Endothelial cell of umbilical vein (primary cell): ENCODE data around the gene BRI3BP. TPM values are rescaled to one million over a fixed set of nuclear protein-coding genes. Genes with fewer than 3 reads are reported as not detected.

ENCODE experiments used
- BruUV-seq: library from RNA; stranded (reverse); fragments of 400-500 nt; replicated peaks from 2 replicates; lab custom pipeline; 2021; lab: Mats Ljungman, UMichigan
- CTCF ChIA-PET: fragments of 300-600, 350-600 bp; sonication (Branson Sonifier 250); formaldehyde crosslinking; loops from one replicate; lab custom pipeline; 2021; ENCODE audit warnings: antibody characterized with exemption, inconsistent platforms; lab: Charles Lee
- POLR2A ChIA-PET: fragments of 300-600, 350-600 bp; sonication (Branson Sonifier 250); formaldehyde crosslinking; loops from one replicate; lab custom pipeline; 2021; ENCODE audit warnings: antibody characterized with exemption, inconsistent platforms; lab: Charles Lee
- DNase-seq: peaks from one replicate; pipeline ENCODE4 v3.0.0-alpha.2; 2011; ENCODE audit warnings: low read depth, low spot score
- FAIRE-seq: peaks from 2 replicates; lab custom pipeline; 2011; peaks lifted over from hg19 to GRCh38; lab: Jason Lieb, UNC
- H2AFZ ChIP-seq: 2 replicates; pipeline ENCODE4 v1.6.0; 2012; ENCODE audit warnings: low read depth, low read length, control low read depth, inconsistent platforms
- H3K27ac ChIP-seq: 2 replicates; pipeline ENCODE4 v1.5.1; 2011; ENCODE audit warnings: low read depth, mild to moderate bottlenecking, control low read depth, low read length, moderate library complexity; ENCODE audit not compliant: insufficient read depth
- H3K27me3 ChIP-seq, 2 experiments: 2 replicates each; pipeline versions ENCODE4 v1.6.0 to v1.6.1; 2011; ENCODE audit warnings: low read length in 2 of 2, mixed read lengths in 1 of 2; ENCODE audit not compliant: control insufficient read depth in 2 of 2, insufficient read depth in 2 of 2
- H3K36me3 ChIP-seq, 2 experiments: 2 replicates in 1 of 2; 3 replicates in 1 of 2; pipeline ENCODE4 v1.5.1; 2011; ENCODE audit warnings: low read length in 2 of 2, mild to moderate bottlenecking in 1 of 2, moderate library complexity in 1 of 2; ENCODE audit not compliant: control insufficient read depth in 2 of 2, insufficient read depth in 2 of 2; ENCODE audit errors: extremely low read depth in 1 of 2
- H3K4me1 ChIP-seq: 3 replicates; pipeline ENCODE4 v1.5.1; 2011; ENCODE audit warnings: mild to moderate bottlenecking, low read length; ENCODE audit not compliant: control insufficient read depth, insufficient read depth; ENCODE audit errors: extremely low read depth
- H3K4me2 ChIP-seq: 2 replicates; pipeline ENCODE4 v1.6.1; 2011; ENCODE audit warnings: low read length, control low read depth, mixed read lengths; ENCODE audit not compliant: insufficient read depth
- H3K4me3 ChIP-seq, 3 experiments: fragments of 200-600 bp in 1 of 3; sonication (generic), shearing (Covaris generic) in 1 of 3; replicated peaks in 1 of 3; 2 replicates each; pipeline ENCODE4 v1.5.1; 2011 to 2016; ENCODE audit warnings: control low read depth in 3 of 3, low read length in 3 of 3, mild to moderate bottlenecking in 2 of 3, inconsistent platforms in 1 of 3, low read depth in 1 of 3, moderate library complexity in 1 of 3; ENCODE audit not compliant: insufficient read depth in 1 of 3
- H3K79me2 ChIP-seq: 2 replicates; pipeline ENCODE4 v1.6.0; 2012; ENCODE audit warnings: low read length, inconsistent platforms; ENCODE audit not compliant: control insufficient read depth, insufficient read depth
- H3K9ac ChIP-seq: replicated peaks from 2 replicates; pipeline ENCODE3; 2011; ENCODE audit warnings: low read length, control low read depth; ENCODE audit not compliant: insufficient read depth; ENCODE audit errors: extremely low read depth
- H3K9me1 ChIP-seq: replicated peaks from 3 replicates; pipeline ENCODE4 v1.6.0; 2011; ENCODE audit warnings: mild to moderate bottlenecking, low read length; ENCODE audit not compliant: control insufficient read depth, insufficient read depth; ENCODE audit errors: extremely low read depth
- H3K9me3 ChIP-seq: replicated peaks from 2 replicates; pipeline ENCODE4 v1.5.1; 2012; ENCODE audit warnings: low read length, inconsistent platforms; ENCODE audit not compliant: control insufficient read depth, insufficient read depth
- H4K20me1 ChIP-seq: replicated peaks from 2 replicates; pipeline ENCODE3; 2011; ENCODE audit warnings: mild to moderate bottlenecking, low read length; ENCODE audit not compliant: control insufficient read depth, insufficient read depth; ENCODE audit errors: extremely low read depth
- EZH2 ChIP-seq: IDR thresholded peaks from 2 replicates; pipeline ENCODE4 v1.6.1; 2012; ENCODE audit warnings: borderline replicate concordance, low read depth, mild to moderate bottlenecking, moderate library complexity, low read length, inconsistent platforms; ENCODE audit not compliant: severe bottlenecking
- FOS ChIP-seq: IDR thresholded peaks from 2 replicates; pipeline ENCODE4 v1.6.1; 2011; ENCODE audit warnings: mild to moderate bottlenecking, low read length, moderate library complexity, borderline replicate concordance; ENCODE audit not compliant: insufficient read depth
- JUN ChIP-seq: IDR thresholded peaks from 2 replicates; pipeline ENCODE4 v1.6.1; 2011; ENCODE audit warnings: borderline replicate concordance, low read depth; ENCODE audit not compliant: insufficient read length, insufficient read depth
- MYC ChIP-seq: IDR thresholded peaks from one replicate; pipeline ENCODE4 v1.6.1; 2011; ENCODE audit warnings: mild to moderate bottlenecking, low read depth, low read length
- POLR2A ChIP-seq: IDR thresholded peaks from 2 replicates; pipeline ENCODE4 v1.6.1; 2012; ENCODE audit warnings: low read depth, mild to moderate bottlenecking, control low read depth, low read length
- POLR2AphosphoS5 ChIP-seq: IDR thresholded peaks from 2 replicates; pipeline ENCODE4 v1.6.1; 2012; ENCODE audit warnings: low read depth, mild to moderate bottlenecking, control low read depth, low read length, moderate library complexity; ENCODE audit not compliant: insufficient read depth
- dilution Hi-C: fragments of 300-500 bp; cut with MboI; formaldehyde crosslinking; loops from one replicate; pipeline ENCODE4 v1.15.0; 2019; ENCODE audit warnings: low sequenced_read_pairs; ENCODE audit not compliant: extremely low pct_ligation_motif_present
- intact Hi-C: fragments of 100-400 bp; cut with micrococcal nuclease; formaldehyde crosslinking; loops from one replicate; pipeline ENCODE4 v1.10.0; 2022
- polyA plus RNA-seq, 4 experiments: library from polyadenylated mRNA; depleted of rRNA in 3 of 4; stranded (reverse) in 3 of 4; unstranded in 1 of 4; fragments of >200 nt; gene quantifications; 2 replicates each; pipeline versions ENCODE4 v1.2.1 to v1.2.3, GENCODE V29; 2011 to 2012; ENCODE audit warnings: missing spikeins in 1 of 4
- total RNA-seq: library from RNA; stranded (reverse); gene quantifications from 2 replicates; pipeline ENCODE4 v1.2.3, GENCODE V29; 2021
- TF ChIP-seq, protein P1 (sequence below), 2 donors: IDR thresholded peaks; 1 replicate in 1 of 2; 2 replicates in 1 of 2; pipeline ENCODE4 v1.5.1; 2011; ENCODE audit warnings: low read length in 2 of 2, mild to moderate bottlenecking in 2 of 2, moderate library complexity in 2 of 2, control low read depth in 1 of 2, inconsistent platforms in 1 of 2, low read depth in 1 of 2; ENCODE audit not compliant: insufficient read depth in 1 of 2; ENCODE audit errors: extremely low read depth in 1 of 2
- TF ChIP-seq, protein P2 (sequence below): IDR thresholded peaks from 2 replicates; pipeline ENCODE4 v1.6.1; 2011; ENCODE audit not compliant: insufficient read depth, insufficient read length

BRI3BP gene
- total and polyA plus RNA-seq, 2 donors (not counting 3 experiments of a cell fraction or from before 2014, with no cell fraction given) = 3.4 to 8.2 TPM

GRCh38 chr12:124971603-124972002 is 21.8 kb upstream of the BRI3BP start:
- intact Hi-C loops = no loop called here
- ChIA-PET POLR2A (no interaction called here), CTCF (no interaction called here)
- H3K9me3 ChIP-seq = no peaks in the 10 kb centered on the region
- H3K4me1 ChIP-seq = no peaks in the 10 kb centered on the region
- no peak overlapping the region for H3K4me2 ChIP-seq
- DNase-seq = no peak
- peaks cover 0 to 51% of the 10 kb centered on the region in 2 experiments for H3K36me3 ChIP-seq
- H2AFZ ChIP-seq = no peak overlapping the region
- no peak overlapping the region for H3K4me3 ChIP-seq
- no TSS peak for BruUV-seq
- dilution Hi-C loops = no loop called here
- no peak overlapping the region for H3K9ac ChIP-seq
- no peak for TF ChIP-seq POLR2A
- no peak for TF ChIP-seq MYC
- no peak for TF ChIP-seq EZH2
- TF ChIP-seq, protein P1, sequence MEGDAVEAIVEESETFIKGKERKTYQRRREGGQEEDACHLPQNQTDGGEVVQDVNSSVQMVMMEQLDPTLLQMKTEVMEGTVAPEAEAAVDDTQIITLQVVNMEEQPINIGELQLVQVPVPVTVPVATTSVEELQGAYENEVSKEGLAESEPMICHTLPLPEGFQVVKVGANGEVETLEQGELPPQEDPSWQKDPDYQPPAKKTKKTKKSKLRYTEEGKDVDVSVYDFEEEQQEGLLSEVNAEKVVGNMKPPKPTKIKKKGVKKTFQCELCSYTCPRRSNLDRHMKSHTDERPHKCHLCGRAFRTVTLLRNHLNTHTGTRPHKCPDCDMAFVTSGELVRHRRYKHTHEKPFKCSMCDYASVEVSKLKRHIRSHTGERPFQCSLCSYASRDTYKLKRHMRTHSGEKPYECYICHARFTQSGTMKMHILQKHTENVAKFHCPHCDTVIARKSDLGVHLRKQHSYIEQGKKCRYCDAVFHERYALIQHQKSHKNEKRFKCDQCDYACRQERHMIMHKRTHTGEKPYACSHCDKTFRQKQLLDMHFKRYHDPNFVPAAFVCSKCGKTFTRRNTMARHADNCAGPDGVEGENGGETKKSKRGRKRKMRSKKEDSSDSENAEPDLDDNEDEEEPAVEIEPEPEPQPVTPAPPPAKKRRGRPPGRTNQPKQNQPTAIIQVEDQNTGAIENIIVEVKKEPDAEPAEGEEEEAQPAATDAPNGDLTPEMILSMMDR (IDR thresholded peaks at IDR 0.05; ENCODE audit: extremely low read depth in 1 of 2, insufficient read depth in 1 of 2, low read depth in 1 of 2, low read length in 2 of 2) = no peak
- no peak for TF ChIP-seq JUN
- TF ChIP-seq POLR2AphosphoS5 = no peak
- TF ChIP-seq FOS = no peak
- TF ChIP-seq, protein P2, sequence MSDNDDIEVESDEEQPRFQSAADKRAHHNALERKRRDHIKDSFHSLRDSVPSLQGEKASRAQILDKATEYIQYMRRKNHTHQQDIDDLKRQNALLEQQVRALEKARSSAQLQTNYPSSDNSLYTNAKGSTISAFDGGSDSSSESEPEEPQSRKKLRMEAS = no peak
- H4K20me1 ChIP-seq = no peaks in the 10 kb centered on the region
- no peaks in the 10 kb centered on the region for H3K9me1 ChIP-seq
- H3K27ac ChIP-seq = no peak overlapping the region
- H3K79me2 ChIP-seq = no peaks in the 10 kb centered on the region
- FAIRE-seq = no peak
- H3K27me3 ChIP-seq = no peaks in the 10 kb centered on the region
